Thyroid gland (tissue), 4 donors: ENCODE data around the gene CTBP1.

Experiments
- CTCF ChIP-seq, 6 experiments: fragments of 200-600 bp in 3 of 6; fragments of 450-650 bp in 3 of 6; sonication (generic) in 3 of 6; IDR thresholded peaks; one replicate each; pipeline ENCODE4 v1.5.1; 2016 to 2019; ENCODE audit warnings: antibody characterized with exemption in 6 of 6, mild to moderate bottlenecking in 2 of 6, inconsistent platforms in 1 of 6, moderate library complexity in 1 of 6
- POLR2A ChIP-seq, 2 donors: fragments of 450-650 bp; IDR thresholded peaks; one replicate each; pipeline ENCODE4 v1.6.1; 2017; ENCODE audit warnings: antibody characterized with exemption in 2 of 2, mild to moderate bottlenecking in 2 of 2, moderate library complexity in 1 of 2

- no peak for TF ChIP-seq CTCF (IDR thresholded peaks at IDR 0.05)
- TF ChIP-seq POLR2A (IDR thresholded peaks at IDR 0.05) = no peak
Measured at GRCh38 chr4:1216076-1216614, 32.8 kb downstream of the CTBP1 start.
